H1 (cell line): Measurements from ENCODE around the gene ARHGAP22. TPM values are rescaled to one million over a fixed set of nuclear protein-coding genes. Genes with fewer than 3 reads are reported as not detected.

Experiments
- CTCF ChIA-PET: fragments of 300-600 bp; sonication (Branson Sonifier 250); formaldehyde crosslinking; loops from one replicate; lab custom pipeline; 2021; ENCODE audit not compliant: partially characterized antibody; lab: Charles Lee
- POLR2A ChIA-PET: fragments of 300-600 bp; sonication (Branson Sonifier 250); formaldehyde crosslinking; loops from one replicate; lab custom pipeline; 2021; ENCODE audit warnings: inconsistent platforms; ENCODE audit not compliant: partially characterized antibody; lab: Charles Lee
- DNase-seq, 2 experiments: peaks; one replicate each; pipeline versions ENCODE4 v3.0.0 to v3.0.0-alpha.2; 2010 to 2022; ENCODE audit warnings: low spot score in 2 of 2, low read depth in 1 of 2, mixed read lengths in 1 of 2
- FAIRE-seq: peaks from 2 replicates; lab custom pipeline; 2011; peaks lifted over from hg19 to GRCh38; lab: Jason Lieb, UNC
- H2AFZ ChIP-seq: 2 replicates; pipeline ENCODE4 v1.8.1; 2012; ENCODE audit warnings: low read length, inconsistent platforms
- H2AK5ac ChIP-seq: 2 replicates; pipeline ENCODE4 v1.6.1; 2013; ENCODE audit warnings: low read depth, low read length
- H2BK120ac ChIP-seq: replicated peaks from 2 replicates; pipeline ENCODE3; 2013; ENCODE audit warnings: low read depth, low read length, inconsistent platforms
- H2BK12ac ChIP-seq: 2 replicates; pipeline ENCODE4 v1.6.1; 2013; ENCODE audit warnings: low read depth, low read length
- H2BK15ac ChIP-seq: 2 replicates; pipeline ENCODE4 v1.6.1; 2013; ENCODE audit warnings: low read length
- H2BK20ac ChIP-seq: 2 replicates; pipeline ENCODE4 v1.6.1; 2013; ENCODE audit warnings: low read length
- H2BK5ac ChIP-seq: 2 replicates; pipeline ENCODE4 v1.6.1; 2013; ENCODE audit warnings: low read depth, low read length
- H3K14ac ChIP-seq: 2 replicates; pipeline ENCODE4 v1.6.1; 2013; ENCODE audit warnings: inconsistent platforms; ENCODE audit not compliant: insufficient read length
- H3K18ac ChIP-seq: 2 replicates; pipeline ENCODE4 v1.6.1; 2013; ENCODE audit warnings: low read length; ENCODE audit errors: extremely low read depth
- H3K23ac ChIP-seq: 2 replicates; pipeline ENCODE4 v1.6.1; 2013; ENCODE audit warnings: inconsistent platforms; ENCODE audit not compliant: insufficient read length
- H3K23me2 ChIP-seq: 2 replicates; pipeline ENCODE4 v1.6.1; 2013; ENCODE audit warnings: low read depth, low read length
- H3K27ac ChIP-seq: 2 replicates; pipeline ENCODE4 v1.6.1; 2011; ENCODE audit warnings: low read depth, low read length, inconsistent platforms
- H3K27me3 ChIP-seq, 4 experiments: replicated peaks in 1 of 4; 1 replicate in 1 of 4; 2 replicates in 3 of 4; pipeline versions ENCODE4 v1.6.1 to v1.8.1; 2011 to 2013; ENCODE audit warnings: low read length in 3 of 4, mild to moderate bottlenecking in 3 of 4, inconsistent platforms in 2 of 4, mixed read lengths in 2 of 4, moderate library complexity in 1 of 4; ENCODE audit not compliant: control insufficient read depth in 3 of 4, insufficient read depth in 3 of 4; ENCODE audit errors: extremely low read depth in 1 of 4
- H3K36me3 ChIP-seq, 4 experiments: 2 replicates each; pipeline versions ENCODE4 v1.6.1 to v1.8.1; 2011 to 2013; ENCODE audit warnings: mild to moderate bottlenecking in 4 of 4, low read length in 3 of 4, moderate library complexity in 2 of 4, control low read depth in 1 of 4, inconsistent platforms in 1 of 4; ENCODE audit not compliant: insufficient read depth in 4 of 4, control insufficient read depth in 2 of 4
- H3K4ac ChIP-seq: replicated peaks from 2 replicates; pipeline ENCODE3; 2013; ENCODE audit warnings: low read length, low read depth, mixed read lengths, inconsistent platforms; ENCODE audit not compliant: insufficient read length
- H3K4me1 ChIP-seq, 4 experiments: replicated peaks in 1 of 4; 1 replicate in 1 of 4; 2 replicates in 3 of 4; pipeline versions ENCODE4 v1.6.1 to v1.8.1; 2011 to 2013; ENCODE audit warnings: low read length in 3 of 4, inconsistent platforms in 2 of 4, mixed read lengths in 1 of 4; ENCODE audit not compliant: insufficient read depth in 4 of 4, control insufficient read depth in 3 of 4
- H3K4me2 ChIP-seq, 2 experiments: 2 replicates each; pipeline versions ENCODE4 v1.6.1 to v1.8.1; 2011 to 2013; ENCODE audit warnings: low read depth in 2 of 2, low read length in 2 of 2, control low read depth in 1 of 2, inconsistent platforms in 1 of 2, mild to moderate bottlenecking in 1 of 2; ENCODE audit not compliant: insufficient read depth in 1 of 2
- H3K4me3 ChIP-seq, 4 experiments: fragments of 200-600, 300-600 bp in 1 of 4; sonication (generic), shearing (Covaris generic), sonication (Bioruptor Twin) in 1 of 4; 2 replicates each; pipeline versions ENCODE4 v1.5.1 to v1.8.1; 2011 to 2016; ENCODE audit warnings: low read length in 4 of 4, low read depth in 3 of 4, control low read depth in 2 of 4, inconsistent platforms in 2 of 4, mild to moderate bottlenecking in 2 of 4, mixed read lengths in 1 of 4, moderate library complexity in 1 of 4; ENCODE audit not compliant: insufficient read depth in 2 of 4; ENCODE audit errors: extremely low read depth in 1 of 4
- H3K56ac ChIP-seq: replicated peaks from 2 replicates; pipeline ENCODE3; 2013; ENCODE audit warnings: low read depth, mild to moderate bottlenecking, mixed read lengths, low read length, inconsistent platforms; ENCODE audit not compliant: insufficient read length
- H3K79me1 ChIP-seq: 2 replicates; pipeline ENCODE4 v1.6.1; 2013; ENCODE audit warnings: low read depth, low read length, control low read depth
- H3K79me2 ChIP-seq, 2 experiments: 2 replicates each; pipeline versions ENCODE4 v1.6.1 to v1.8.1; 2012 to 2013; ENCODE audit warnings: low read length in 2 of 2, mild to moderate bottlenecking in 2 of 2, inconsistent platforms in 1 of 2; ENCODE audit not compliant: insufficient read depth in 2 of 2, control insufficient read depth in 1 of 2
- H3K9ac ChIP-seq, 4 experiments: replicated peaks in 1 of 4; 1 replicate in 1 of 4; 2 replicates in 3 of 4; pipeline versions ENCODE4 v1.6.1 to v1.8.1; 2011 to 2013; ENCODE audit warnings: low read depth in 3 of 4, low read length in 3 of 4, control low read depth in 2 of 4, mild to moderate bottlenecking in 2 of 4, moderate library complexity in 2 of 4, inconsistent platforms in 1 of 4; ENCODE audit errors: extremely low read depth in 1 of 4
- H3K9me3 ChIP-seq, 2 experiments: 2 replicates each; pipeline versions ENCODE4 v1.6.1 to v1.8.1; 2012 to 2013; ENCODE audit warnings: mild to moderate bottlenecking in 2 of 2, moderate library complexity in 2 of 2, control low read depth in 1 of 2, inconsistent platforms in 1 of 2, low read depth in 1 of 2, low read length in 1 of 2, mixed read lengths in 1 of 2; ENCODE audit not compliant: insufficient read depth in 2 of 2
- H4K20me1 ChIP-seq, 2 experiments: replicated peaks in 1 of 2; 2 replicates each; pipeline versions ENCODE3 to v1.8.1; 2011 to 2013; ENCODE audit warnings: inconsistent platforms in 2 of 2, low read length in 2 of 2, mild to moderate bottlenecking in 1 of 2; ENCODE audit not compliant: insufficient read depth in 2 of 2, control insufficient read depth in 1 of 2
- H4K5ac ChIP-seq: 2 replicates; pipeline ENCODE4 v1.6.1; 2013; ENCODE audit warnings: low read length, low read depth, mixed read lengths, inconsistent platforms; ENCODE audit not compliant: insufficient read length
- H4K8ac ChIP-seq: 2 replicates; pipeline ENCODE4 v1.8.0; 2013; ENCODE audit warnings: mild to moderate bottlenecking, moderate library complexity, low read length, inconsistent platforms; ENCODE audit not compliant: insufficient read depth; ENCODE audit errors: extremely low read depth
- H4K91ac ChIP-seq: replicated peaks from 2 replicates; pipeline ENCODE3; 2013; ENCODE audit warnings: low read length, mixed read lengths, inconsistent platforms; ENCODE audit not compliant: insufficient read length
- CBX8 ChIP-seq: fragments of 300-800, 300-1000 bp; sonication (generic); IDR thresholded peaks from 2 replicates; pipeline ENCODE4 v1.7.1; 2016; ENCODE audit warnings: low read depth, low read length, borderline replicate concordance
- CREB1 ChIP-seq: IDR thresholded peaks from 2 replicates; pipeline ENCODE4 v1.6.1; 2012; ENCODE audit warnings: inconsistent platforms
- GABPA ChIP-seq: IDR thresholded peaks from 2 replicates; pipeline ENCODE4 v1.6.1; 2011; ENCODE audit warnings: mild to moderate bottlenecking, low read length, moderate library complexity, borderline replicate concordance; ENCODE audit not compliant: insufficient read depth
- JUN ChIP-seq: IDR thresholded peaks from 2 replicates; pipeline ENCODE4 v1.6.1; 2011; ENCODE audit warnings: low read depth, mild to moderate bottlenecking, improper control_type of control experiment, low read length
- JUND ChIP-seq: IDR thresholded peaks from 2 replicates; pipeline ENCODE4 v1.6.1; 2011; ENCODE audit warnings: mild to moderate bottlenecking, improper control_type of control experiment, low read length
- KDM1A ChIP-seq: fragments of 200-600, 300-600 bp; sonication (generic); IDR thresholded peaks from 2 replicates; pipeline ENCODE4 v1.7.1; 2016; ENCODE audit warnings: mild to moderate bottlenecking, low read length, borderline replicate concordance
- KDM4A ChIP-seq: IDR thresholded peaks from one replicate; pipeline ENCODE4 v1.7.1; 2012; ENCODE audit warnings: low read depth, mild to moderate bottlenecking, moderate library complexity, low read length, inconsistent platforms; ENCODE audit not compliant: severe bottlenecking
- NANOG ChIP-seq: IDR thresholded peaks from 2 replicates; pipeline ENCODE4 v1.6.1; 2011; ENCODE audit warnings: low read length, low read depth, mild to moderate bottlenecking, inconsistent platforms; ENCODE audit not compliant: insufficient read depth, poor library complexity, severe bottlenecking
- RNF2 ChIP-seq: fragments of 200-900, 300-1000 bp; sonication (generic); IDR thresholded peaks from 2 replicates; pipeline ENCODE4 v1.7.1; 2016; ENCODE audit warnings: borderline replicate concordance, low read depth, mild to moderate bottlenecking, antibody characterized with exemption, low read length; ENCODE audit not compliant: poor library complexity, severe bottlenecking; ENCODE audit errors: missing control alignments
- SIN3A ChIP-seq, 2 experiments: IDR thresholded peaks in 1 of 2; conservative IDR thresholded peaks in 1 of 2; 2 replicates each; pipeline ENCODE4 v1.6.1; 2011 to 2012; ENCODE audit warnings: low read length in 2 of 2, improper control_type of control experiment in 1 of 2, low read depth in 1 of 2, mild to moderate bottlenecking in 1 of 2
- SP1 ChIP-seq: IDR thresholded peaks from 2 replicates; pipeline ENCODE4 v1.6.1; 2011; ENCODE audit warnings: low read depth, low read length
- SRF ChIP-seq: IDR thresholded peaks from 2 replicates; pipeline ENCODE4 v1.6.1; 2011; ENCODE audit warnings: mild to moderate bottlenecking, low read depth, low read length, moderate library complexity
- TAF1 ChIP-seq: IDR thresholded peaks from 2 replicates; pipeline ENCODE4 v1.6.1; 2011; ENCODE audit warnings: mild to moderate bottlenecking, low read depth, low read length
- TAF7 ChIP-seq: optimal IDR thresholded peaks from 2 replicates; pipeline ENCODE3; 2011; ENCODE audit warnings: low read depth, mild to moderate bottlenecking, inconsistent platforms, low read length, moderate library complexity, borderline replicate concordance
- polyA plus RNA-seq, 7 experiments: library from polyadenylated mRNA; depleted of rRNA in 3 of 7; stranded (reverse) in 5 of 7; unstranded in 2 of 7; fragments of >200 nt in 5 of 7; fragments of 200-250 nt in 2 of 7; gene quantifications; 1 replicate in 5 of 7; 2 replicates in 1 of 7; 4 replicates in 1 of 7; pipeline versions ENCODE4 v1.2.1 to v1.2.3, GENCODE V29; 2011 to 2013; ENCODE audit warnings: missing spikeins in 2 of 7, mixed read lengths in 2 of 7
- total RNA-seq: library from RNA; stranded (reverse); fragmentation: NEBNext Ultra II Directional; extraction: Animal tissue kit (Norgen Biotek cat#: 25700); gene quantifications from 2 replicates; pipeline ENCODE4 v1.2.1, GENCODE V29; 2021

ARHGAP22 gene
- total and polyA plus RNA-seq, 2 of the 8 experiments (the other 6 are each of a cell fraction or from before 2014, with no cell fraction given): 3.6 to 11.2 TPM

- Histone ChIP-seq H3K79me1 (0 out of 2 replicates have a peak, but pooled peaks cover 2% of the 10 kb centered on the region), H4K8ac (no peak overlapping the region), H3K79me2 (no peaks in the 10 kb centered on the region), H2AFZ (no peak overlapping the region), H2BK120ac (no peak overlapping the region), H3K18ac (no peak overlapping the region), H3K4me2 (no peak overlapping the region), H2AK5ac (no peak overlapping the region), H3K27me3 (no peaks in the 10 kb centered on the region), H3K4me3 (no peak overlapping the region), H2BK12ac (no peak overlapping the region), H3K36me3 (no peaks in the 10 kb centered on the region), H3K9ac (no peak overlapping the region), H2BK20ac (no peak overlapping the region), H3K4ac (no peak overlapping the region), H3K4me1 (peaks cover 0 to 9% (median 1%) of the 10 kb centered on the region in 4 experiments; a peak in 3 of 7 replicates), H4K91ac (no peak overlapping the region), H2BK5ac (no peak overlapping the region), H3K9me3 (no peaks in the 10 kb centered on the region), H4K5ac (no peak overlapping the region), H2BK15ac (no peak overlapping the region), H3K23ac (no peak overlapping the region), H3K14ac (no peak overlapping the region), H3K27ac (no peak overlapping the region), H3K23me2 (no peaks in the 10 kb centered on the region), H3K56ac (no peak overlapping the region), H4K20me1 (no peaks in the 10 kb centered on the region)
- no peak for DNase-seq
- POLR2A ChIA-PET: no interaction called here
- CTCF ChIA-PET: no interaction called here
- no peak for FAIRE-seq
- TF ChIP-seq SRF: no peak
- TF ChIP-seq TAF1: no peak
- TF ChIP-seq SIN3A (conservative IDR thresholded peaks at IDR 0.05 in 1 of 2, IDR thresholded peaks at IDR 0.05 in 1 of 2; ENCODE audit: low read depth in 1 of 2, low read length in 2 of 2): no peak
- TF ChIP-seq CREB1: no peak
- no peak for TF ChIP-seq CBX8
- no peak for TF ChIP-seq TAF7
- TF ChIP-seq JUND: no peak
- no peak for TF ChIP-seq GABPA
- TF ChIP-seq JUN: no peak
- TF ChIP-seq RNF2: no peak
- no peak for TF ChIP-seq KDM1A
- no peak for TF ChIP-seq SP1
- no peak for TF ChIP-seq NANOG
- TF ChIP-seq KDM4A: no peak
Observed at GRCh38 chr10:48477141-48477540, 127.7 kb downstream of the ARHGAP22 start.
